ENCODE results near the gene EPB41L4B.
"Not testable (repeated sequence)": the region's sequence is repeated elsewhere in the genome, so short reads cannot be mapped to it uniquely, and the experiment has no call there.

The EPB41L4B gene

DNA sequence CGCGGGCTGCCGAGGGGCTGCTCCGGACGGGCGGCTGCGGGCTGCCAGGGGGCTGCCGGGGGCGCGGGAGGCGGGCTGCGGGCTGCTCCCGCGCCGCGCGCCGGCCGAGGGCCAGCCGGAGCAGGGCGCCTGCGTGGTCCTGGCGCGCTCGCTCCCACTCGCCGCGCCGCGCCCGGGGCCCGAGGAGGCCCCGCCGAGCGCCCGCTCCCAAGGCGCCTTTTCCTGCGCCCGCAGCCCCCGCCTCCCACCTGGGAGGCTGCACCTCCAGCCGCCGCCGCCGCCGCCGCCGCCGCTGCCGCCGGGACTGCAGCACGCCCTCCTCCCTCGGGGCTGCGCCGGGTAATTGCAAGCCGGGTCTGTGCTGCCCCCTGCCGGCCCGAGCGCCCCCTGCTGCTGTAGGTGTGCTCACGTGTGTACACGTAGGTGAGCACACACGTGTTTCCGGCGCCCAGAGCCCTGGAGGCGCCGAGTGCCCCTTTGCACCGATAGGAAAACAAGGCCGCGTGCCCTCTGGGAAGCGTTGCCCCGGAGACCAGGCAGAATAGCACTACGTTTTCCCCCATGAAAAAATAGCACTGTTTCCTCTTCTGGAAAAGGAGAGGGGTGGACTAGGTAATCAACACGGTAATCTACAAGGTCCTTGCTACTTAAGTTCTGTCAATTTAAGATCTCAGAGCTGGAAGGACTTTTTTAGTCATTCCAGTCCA is at the start of gene EPB41L4B:
Gene EPB41L4B (minus strand): TSS at position 318 of the 707 bp plus-strand sequence. CDS start 613 bp downstream, outside the sequence.
- DNase-seq (ENCODE audit: low read depth in 2 of 2, low spot score in 1 of 2) = peak; percentile 38 to 72

- DNase-seq (ENCODE audit: low read depth in 2 of 2, low spot score in 1 of 2) = no peak
Measured at GRCh38 chr9:109369285-109369684, 48.4 kb upstream of the EPB41L4B start.

- no peak for DNase-seq (ENCODE audit: low read depth in 2 of 2, low spot score in 1 of 2)
Measured at GRCh38 chr9:109360771-109361170, 39.9 kb upstream of the EPB41L4B start.

GRCh38 chr9:109358968-109359603 is 38.2 kb upstream of the EPB41L4B start:
- not testable (repeated sequence) for DNase-seq (ENCODE audit: low read depth in 2 of 2, low spot score in 1 of 2)

DNA sequence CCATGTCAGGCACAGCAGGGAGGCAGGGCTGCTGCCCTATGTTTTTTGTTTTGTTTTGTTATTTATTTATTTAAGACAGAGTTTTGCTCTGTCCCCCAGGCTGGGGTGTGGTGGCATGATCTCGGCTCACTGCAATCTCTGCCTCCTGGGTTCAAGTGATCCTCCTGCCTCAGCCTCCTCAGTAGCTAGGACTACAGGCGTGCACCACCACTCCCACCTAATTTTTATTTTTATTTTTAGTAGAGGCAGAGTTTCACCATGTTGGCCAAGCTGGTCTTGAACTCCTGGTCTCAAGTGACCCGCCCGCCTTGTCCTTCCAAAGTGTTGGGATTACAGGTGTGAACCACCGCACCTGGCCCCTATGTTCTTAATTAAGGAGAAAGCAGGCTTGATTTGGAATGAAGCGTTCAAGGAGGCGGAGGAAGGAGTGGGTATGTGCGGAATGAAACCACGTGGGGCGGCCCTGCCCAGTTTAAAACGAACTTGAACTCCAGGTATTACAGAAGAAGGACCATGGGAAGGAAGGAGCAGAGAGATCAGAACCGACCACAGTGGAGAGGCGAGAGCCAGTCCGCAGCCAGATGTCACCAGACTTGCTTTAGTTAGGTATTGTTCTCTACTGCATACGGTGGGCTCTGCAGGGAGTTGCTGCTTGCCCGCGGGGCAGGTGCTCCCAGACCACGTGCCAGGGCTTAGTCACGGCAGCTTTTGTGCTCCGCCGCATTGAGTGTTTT is 34.9 kb upstream of the EPB41L4B start:
- DNase-seq (ENCODE audit: low read depth in 2 of 2, low spot score in 1 of 2) = no peak

DNA sequence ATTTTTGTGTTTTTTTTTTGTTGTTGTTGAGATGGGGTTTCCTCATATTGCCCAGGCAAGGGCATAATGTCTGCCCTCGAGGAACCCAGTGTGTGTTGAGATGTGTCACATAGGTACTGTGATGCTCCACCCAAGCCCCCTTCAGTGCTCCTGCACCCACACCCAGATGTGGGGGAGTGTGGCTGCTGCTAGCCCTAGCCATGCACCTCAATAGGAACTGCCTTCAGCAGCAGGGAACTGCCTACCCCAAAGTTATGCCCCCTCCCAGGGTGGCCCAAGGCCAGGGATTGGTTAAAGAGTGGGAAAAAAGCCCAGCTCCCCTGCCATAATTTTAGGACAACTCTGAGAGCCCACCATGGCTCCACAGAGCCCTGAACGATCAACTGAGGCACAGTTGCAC is 33.3 kb upstream of the EPB41L4B start:
- no peak for DNase-seq (ENCODE audit: low read depth in 2 of 2, low spot score in 1 of 2)

DNA sequence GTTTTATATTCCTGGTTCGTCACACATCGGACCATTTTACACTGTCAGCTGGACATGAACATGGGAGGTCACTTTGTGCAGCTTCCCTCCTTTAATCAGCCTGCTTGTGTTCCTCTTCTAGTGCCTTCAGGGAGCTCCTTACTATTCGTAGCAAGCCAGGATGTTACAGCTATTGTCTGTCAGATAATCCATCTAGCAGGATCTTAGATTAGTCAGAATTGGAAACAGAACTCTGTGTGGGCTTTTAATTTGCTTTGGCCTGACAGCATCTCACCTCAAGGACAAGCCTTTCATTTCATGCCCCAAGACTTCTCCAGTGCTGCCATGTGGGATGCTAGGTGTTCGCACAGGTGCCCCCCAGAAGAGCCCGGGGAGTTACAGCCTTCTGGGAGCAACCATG is 30.2 kb upstream of the EPB41L4B start:
- no peak for DNase-seq (ENCODE audit: low read depth in 2 of 2, low spot score in 1 of 2)

GRCh38 chr9:109349421-109349846 is 28.6 kb upstream of the EPB41L4B start:
- no peak for DNase-seq (ENCODE audit: low read depth in 2 of 2, low spot score in 1 of 2)

DNA sequence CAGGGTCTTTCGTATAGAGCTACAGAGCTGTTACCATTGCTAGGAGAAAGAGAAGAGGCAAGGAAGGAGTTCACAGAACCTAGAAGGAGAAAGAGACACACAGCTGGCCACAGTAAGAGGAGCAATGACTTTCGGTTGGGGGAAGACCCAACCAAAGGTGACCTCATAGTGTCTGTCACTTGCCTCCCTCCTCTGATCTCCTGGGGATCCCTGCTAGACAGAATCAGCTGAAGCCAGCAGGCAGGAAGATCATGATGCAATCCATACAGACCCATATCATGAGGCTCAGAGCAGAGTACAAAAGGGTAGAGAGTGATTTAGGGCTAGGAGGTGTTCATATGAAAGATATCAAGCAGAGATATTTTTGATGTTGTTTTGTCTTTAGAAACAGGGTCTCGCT is 26.0 kb upstream of the EPB41L4B start:
- DNase-seq (ENCODE audit: low read depth in 2 of 2, low spot score in 1 of 2) = no peak

- DNase-seq (ENCODE audit: low read depth in 2 of 2, low spot score in 1 of 2) = no peak
Measured at GRCh38 chr9:109344866-109345265, 24.0 kb upstream of the EPB41L4B start.

DNA sequence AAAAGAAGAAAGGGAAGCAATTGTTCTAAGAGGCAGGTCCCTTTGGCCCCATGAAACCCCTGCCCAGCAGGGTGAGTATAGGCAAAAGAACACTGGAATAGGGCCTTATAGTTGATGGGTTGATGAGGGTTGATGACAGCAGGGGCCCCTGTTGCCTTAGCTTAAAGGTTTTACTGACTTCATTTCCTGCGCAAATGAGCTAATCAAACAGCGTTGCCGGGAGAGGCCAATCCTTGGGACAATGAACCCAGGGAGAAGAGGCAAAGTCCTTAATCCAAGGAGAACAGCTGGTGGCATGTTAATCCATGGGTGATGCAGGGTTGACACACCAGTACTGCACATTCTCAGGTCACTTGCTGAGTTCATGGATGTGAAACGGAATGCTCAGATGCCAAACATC is 22.0 kb upstream of the EPB41L4B start:
- no peak for DNase-seq (ENCODE audit: low read depth in 2 of 2, low spot score in 1 of 2)

- DNase-seq (ENCODE audit: low read depth in 2 of 2, low spot score in 1 of 2) = no peak
Measured at GRCh38 chr9:109341561-109341960, 20.7 kb upstream of the EPB41L4B start.

DNA sequence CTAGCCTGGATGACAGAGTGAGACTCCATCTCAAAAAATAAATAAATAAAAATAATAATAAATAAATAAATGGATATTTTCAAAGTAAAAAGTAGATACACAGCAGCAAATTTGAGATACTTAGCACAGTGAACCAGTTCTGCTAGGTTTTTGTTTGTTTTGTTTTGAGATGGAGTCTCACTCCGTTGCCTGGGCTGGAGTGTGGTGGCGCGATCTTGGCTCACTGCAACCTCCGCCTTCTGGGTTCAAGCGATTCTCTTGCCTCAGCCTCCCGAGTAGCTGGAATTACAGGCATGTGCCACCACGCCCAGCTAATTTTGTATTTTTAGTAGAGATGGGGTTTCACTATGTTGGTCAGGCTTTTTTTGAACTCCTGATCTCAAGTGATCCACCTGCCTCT is 20.1 kb upstream of the EPB41L4B start:
- DNase-seq (ENCODE audit: low read depth in 2 of 2, low spot score in 1 of 2) = not testable (repeated sequence)

DNA sequence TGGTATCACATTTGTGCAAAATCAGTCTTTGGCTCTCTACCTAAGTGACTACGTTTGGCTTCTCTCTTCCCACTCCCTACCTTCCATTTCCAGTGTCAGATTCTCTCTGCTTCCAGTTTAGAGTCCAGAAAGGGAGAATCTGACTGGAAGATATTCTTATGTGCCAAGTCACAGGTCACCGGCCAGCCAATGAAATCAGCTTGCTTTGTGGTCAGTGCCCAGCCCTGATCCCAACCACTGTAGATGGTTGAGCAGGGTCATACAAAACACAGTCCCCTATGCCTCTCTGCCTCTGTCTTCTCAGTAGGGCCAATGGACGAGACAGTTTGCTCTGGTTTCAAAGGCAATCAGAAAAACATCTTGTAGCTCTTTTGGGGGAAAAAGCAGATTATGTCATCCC is 15.6 kb upstream of the EPB41L4B start:
- DNase-seq (ENCODE audit: low read depth in 2 of 2, low spot score in 1 of 2) = no peak

DNA sequence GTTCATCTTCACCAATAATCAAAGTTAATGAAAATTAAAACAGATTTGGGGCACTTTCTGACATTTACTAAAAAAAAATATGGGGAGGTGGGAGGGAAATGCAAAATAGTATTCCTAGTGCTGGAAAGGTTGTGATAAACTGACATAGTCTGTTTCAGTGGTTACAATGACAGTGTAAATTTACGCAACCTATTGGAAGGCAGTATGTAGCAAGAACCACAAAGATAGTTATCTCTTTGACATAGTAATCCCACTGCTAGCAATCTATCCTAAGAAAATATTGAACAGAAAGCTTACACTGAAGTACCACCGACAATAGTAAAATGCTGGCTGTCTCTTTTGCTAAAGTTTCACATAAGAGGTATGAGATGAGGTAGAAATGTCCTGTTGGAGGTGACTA is 15.1 kb upstream of the EPB41L4B start:
- DNase-seq (ENCODE audit: low read depth in 2 of 2, low spot score in 1 of 2) = no peak

GRCh38 chr9:109335121-109335520 is 14.3 kb upstream of the EPB41L4B start:
- no peak for DNase-seq (ENCODE audit: low read depth in 2 of 2, low spot score in 1 of 2)

- DNase-seq (ENCODE audit: low read depth in 2 of 2, low spot score in 1 of 2) = no peak
Measured at GRCh38 chr9:109331353-109331752, 10.5 kb upstream of the EPB41L4B start.

DNA sequence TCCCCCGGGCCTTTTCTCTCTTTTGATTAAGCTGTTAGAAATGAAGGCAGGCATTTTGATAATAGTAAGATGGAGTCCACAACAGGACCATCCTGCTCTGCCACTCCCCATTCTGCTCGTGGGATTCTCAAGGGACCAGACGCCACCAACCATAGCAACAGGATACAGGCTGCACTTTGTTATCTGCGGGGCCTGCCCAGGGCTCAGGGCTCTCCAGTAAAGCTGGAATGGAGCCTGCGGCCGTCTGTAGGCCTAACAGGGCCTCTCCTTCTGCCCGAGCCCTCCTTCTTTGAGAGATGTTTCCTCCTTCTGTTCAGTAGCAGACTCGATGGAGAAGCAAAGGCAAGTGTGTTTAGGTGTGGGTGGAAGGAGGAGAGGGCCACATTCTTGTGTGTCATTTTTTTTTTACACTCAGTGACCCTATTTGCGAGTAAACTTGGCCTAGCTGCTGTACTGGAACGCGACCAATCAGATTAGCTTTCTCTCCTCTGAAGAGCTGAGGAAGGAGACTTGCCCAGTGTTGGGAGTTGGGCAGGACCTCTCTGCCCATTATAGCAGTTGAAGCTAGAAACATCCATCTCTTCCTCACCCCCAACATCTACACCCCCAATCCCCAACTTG is 8.9 kb upstream of the EPB41L4B start:
- no peak for DNase-seq (ENCODE audit: low read depth in 2 of 2, low spot score in 1 of 2)

DNA sequence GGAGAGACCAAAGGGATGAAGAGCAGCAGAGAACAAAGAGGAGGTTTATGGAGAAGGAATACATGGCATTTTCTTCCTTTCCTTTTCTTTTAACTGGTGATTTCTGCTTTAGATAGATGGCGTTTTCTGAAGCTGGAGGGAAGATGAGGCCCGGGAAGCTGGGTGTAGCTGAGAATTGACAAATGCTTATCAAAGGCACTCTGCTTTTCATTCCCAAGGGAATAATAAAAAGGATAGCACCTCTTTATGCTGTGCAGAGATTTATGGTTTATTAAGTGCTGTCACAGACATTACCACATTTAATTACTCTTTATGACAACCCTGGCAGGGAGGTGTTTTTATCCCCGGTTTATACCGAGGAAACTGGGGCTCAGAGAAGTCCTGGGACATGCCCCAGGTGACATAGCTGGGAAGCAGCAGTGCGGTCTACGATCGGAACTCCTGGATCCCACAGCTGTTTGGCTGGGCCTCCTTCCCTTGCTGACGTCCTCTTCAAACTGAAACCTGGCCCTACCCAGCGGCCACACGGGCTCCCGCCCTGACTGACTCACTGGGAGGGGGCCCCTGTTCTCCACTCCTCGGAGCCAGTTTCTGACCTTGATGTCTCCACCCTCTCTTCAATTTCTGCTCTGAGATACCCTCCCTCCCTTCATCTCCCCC is 8.2 kb upstream of the EPB41L4B start:
- DNase-seq (ENCODE audit: low read depth in 2 of 2, low spot score in 1 of 2) = no peak

DNA sequence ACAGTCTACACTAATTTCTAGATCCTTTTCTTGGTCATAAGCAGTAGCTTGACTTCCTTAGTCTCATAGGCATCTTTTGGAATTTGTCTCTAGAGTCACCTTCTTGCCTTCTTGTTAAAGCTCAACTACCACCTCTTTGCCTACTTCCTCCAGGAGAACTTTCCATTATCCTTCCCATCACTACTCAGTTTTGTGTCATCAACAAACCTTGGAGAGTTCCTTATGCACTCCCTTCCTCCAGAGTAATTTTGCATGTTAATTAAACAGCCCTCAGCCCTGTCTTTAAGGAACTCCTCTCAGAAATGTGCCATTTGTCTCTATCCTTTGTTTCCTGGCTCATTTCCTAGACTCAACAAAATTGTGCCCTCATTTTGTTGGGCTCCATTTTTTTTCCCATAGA is 4.2 kb upstream of the EPB41L4B start:
- DNase-seq (ENCODE audit: low read depth in 2 of 2, low spot score in 1 of 2) = no peak

DNA sequence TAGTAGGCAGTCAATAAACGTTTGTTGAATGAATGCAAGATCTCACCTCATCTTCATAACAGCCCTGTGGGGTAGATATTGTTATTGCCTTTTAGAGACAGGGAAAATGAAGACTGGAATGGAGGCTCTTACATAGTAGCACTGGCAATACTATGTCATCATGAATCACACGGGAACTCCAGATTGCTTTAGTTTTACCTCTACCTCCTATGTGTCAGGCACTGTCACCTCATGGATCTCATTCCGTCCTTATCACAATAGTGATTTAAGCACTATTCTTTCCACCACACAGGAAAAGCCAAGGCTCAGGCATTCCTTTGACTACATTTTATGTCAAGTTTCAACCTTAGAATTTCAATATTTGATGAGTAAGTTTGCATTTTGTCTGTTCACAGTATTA is 2.9 kb upstream of the EPB41L4B start:
- no peak for DNase-seq (ENCODE audit: low read depth in 2 of 2, low spot score in 1 of 2)
